Neural progenitor cell (in vitro differentiated cells): ENCODE data around the gene MTMR12. TPM values are rescaled to one million over a fixed set of nuclear protein-coding genes. Genes with fewer than 3 reads are reported as not detected.

ENCODE experiments used
- DNase-seq: peaks from one replicate; pipeline ENCODE4 v3.0.0-alpha.2; 2016; ENCODE audit warnings: low spot score
- H2AFZ ChIP-seq: fragments of 200-600 bp; sonication (generic); replicated peaks from 2 replicates; pipeline ENCODE4 v1.6.1; 2016; ENCODE audit warnings: antibody characterized with exemption
- H3F3A ChIP-seq: fragments of 200-600 bp; sonication (generic); 2 replicates; pipeline ENCODE4 v1.6.1; 2016; ENCODE audit warnings: antibody characterized with exemption, low read depth
- H3K27ac ChIP-seq: fragments of 200-600 bp; sonication (generic); 2 replicates; pipeline ENCODE4 v1.5.1; 2016; ENCODE audit warnings: mild to moderate bottlenecking
- H3K27me3 ChIP-seq: fragments of 200-600 bp; sonication (generic); 2 replicates; pipeline ENCODE4 v1.6.1; 2016; ENCODE audit warnings: mild to moderate bottlenecking, moderate library complexity
- H3K36me3 ChIP-seq: fragments of 200-600 bp; sonication (generic); 2 replicates; pipeline ENCODE4 v1.5.1; 2016
- H3K4me1 ChIP-seq: fragments of 200-600 bp; sonication (generic); 2 replicates; pipeline ENCODE4 v1.6.1; 2016; ENCODE audit warnings: mixed run types
- H3K4me2 ChIP-seq: fragments of 200-600 bp; sonication (generic); 2 replicates; pipeline ENCODE4 v1.6.1; 2016
- H3K4me3 ChIP-seq: fragments of 200-600 bp; sonication (generic); 2 replicates; pipeline ENCODE4 v1.5.1; 2016
- H3K79me2 ChIP-seq: fragments of 200-600 bp; sonication (generic); 2 replicates; pipeline ENCODE4 v1.6.1; 2016; ENCODE audit warnings: low read depth
- H3K9ac ChIP-seq: fragments of 200-600 bp; sonication (generic); 2 replicates; pipeline ENCODE4 v1.6.1; 2016
- H3K9me3 ChIP-seq: fragments of 200-600 bp; sonication (generic); 2 replicates; pipeline ENCODE4 v1.5.1; 2016; ENCODE audit warnings: low read depth
- H4K20me1 ChIP-seq: fragments of 200-600 bp; sonication (generic); 2 replicates; pipeline ENCODE4 v1.6.1; 2016; ENCODE audit warnings: low read depth
- H3K27ac Mint-ChIP-seq: 3 replicates; pipeline ENCODE4 v1.8.0; 2021; ENCODE audit warnings: mixed read lengths
- H3K27me3 Mint-ChIP-seq: 2 replicates; pipeline ENCODE4 v1.8.0; 2022; ENCODE audit warnings: low read depth, mild to moderate bottlenecking, inconsistent platforms, moderate library complexity, mixed read lengths; ENCODE audit not compliant: insufficient read depth
- H3K36me3 Mint-ChIP-seq: 3 replicates; pipeline ENCODE4 v1.8.0; 2021; ENCODE audit warnings: mixed read lengths
- H3K4me1 Mint-ChIP-seq: 3 replicates; pipeline ENCODE4 v1.8.0; 2021; ENCODE audit warnings: mixed read lengths
- H3K4me3 Mint-ChIP-seq: 3 replicates; pipeline ENCODE4 v1.8.0; 2021; ENCODE audit warnings: mild to moderate bottlenecking, moderate library complexity, mixed read lengths
- H3K9me3 Mint-ChIP-seq: 3 replicates; pipeline ENCODE4 v1.8.0; 2020; ENCODE audit warnings: mixed read lengths
- EZH2 ChIP-seq: fragments of 200-600 bp; sonication (generic); IDR thresholded peaks from 2 replicates; pipeline ENCODE4 v1.6.1; 2017; ENCODE audit warnings: antibody characterized with exemption, mild to moderate bottlenecking, moderate library complexity
- EZH2phosphoT487 ChIP-seq: fragments of 200-600 bp; sonication (generic); IDR thresholded peaks from 2 replicates; pipeline ENCODE4 v1.6.1; 2017; ENCODE audit warnings: antibody characterized with exemption
- total RNA-seq: library from RNA; depleted of rRNA; stranded (reverse); fragments of >200 nt; gene quantifications from 2 replicates; pipeline ENCODE4 v1.2.3, GENCODE V29; 2015; ENCODE audit warnings: low replicate concordance
- TF ChIP-seq, protein P1 (sequence below): fragments of 200-600 bp; sonication (generic); IDR thresholded peaks from 2 replicates; pipeline ENCODE4 v1.5.1; 2017; ENCODE audit warnings: antibody characterized with exemption, mild to moderate bottlenecking

Gene MTMR12
- total RNA-seq, 1 donor from 2014 or later, result 22.0 TPM

- Mint-ChIP-seq H3K4me3 (no peak overlapping the region), H3K27ac (no peak overlapping the region), H3K27me3 (peaks cover 3% of the 10 kb centered on the region), H3K4me1 (peaks cover 6% of the 10 kb centered on the region), H3K36me3 (peaks cover 2% of the 10 kb centered on the region), H3K9me3 (peaks cover 14% of the 10 kb centered on the region)
- Histone ChIP-seq H3K36me3 (no peaks in the 10 kb centered on the region), H3K4me2 (no peak overlapping the region), H3K27ac (no peak overlapping the region), H4K20me1 (no peaks in the 10 kb centered on the region), H2AFZ (no peak overlapping the region), H3K4me3 (no peak overlapping the region), H3F3A (no peaks in the 10 kb centered on the region), H3K9me3 (no peaks in the 10 kb centered on the region), H3K4me1 (no peaks in the 10 kb centered on the region), H3K27me3 (no peaks in the 10 kb centered on the region), H3K9ac (no peak overlapping the region), H3K79me2 (no peaks in the 10 kb centered on the region)
- TF ChIP-seq EZH2 (no peak), EZH2phosphoT487 (no peak)
- TF ChIP-seq, protein P1, sequence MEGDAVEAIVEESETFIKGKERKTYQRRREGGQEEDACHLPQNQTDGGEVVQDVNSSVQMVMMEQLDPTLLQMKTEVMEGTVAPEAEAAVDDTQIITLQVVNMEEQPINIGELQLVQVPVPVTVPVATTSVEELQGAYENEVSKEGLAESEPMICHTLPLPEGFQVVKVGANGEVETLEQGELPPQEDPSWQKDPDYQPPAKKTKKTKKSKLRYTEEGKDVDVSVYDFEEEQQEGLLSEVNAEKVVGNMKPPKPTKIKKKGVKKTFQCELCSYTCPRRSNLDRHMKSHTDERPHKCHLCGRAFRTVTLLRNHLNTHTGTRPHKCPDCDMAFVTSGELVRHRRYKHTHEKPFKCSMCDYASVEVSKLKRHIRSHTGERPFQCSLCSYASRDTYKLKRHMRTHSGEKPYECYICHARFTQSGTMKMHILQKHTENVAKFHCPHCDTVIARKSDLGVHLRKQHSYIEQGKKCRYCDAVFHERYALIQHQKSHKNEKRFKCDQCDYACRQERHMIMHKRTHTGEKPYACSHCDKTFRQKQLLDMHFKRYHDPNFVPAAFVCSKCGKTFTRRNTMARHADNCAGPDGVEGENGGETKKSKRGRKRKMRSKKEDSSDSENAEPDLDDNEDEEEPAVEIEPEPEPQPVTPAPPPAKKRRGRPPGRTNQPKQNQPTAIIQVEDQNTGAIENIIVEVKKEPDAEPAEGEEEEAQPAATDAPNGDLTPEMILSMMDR, result no peak
- DNase-seq, result no peak
Observed at GRCh38 chr5:32207355-32207634, 105.4 kb downstream of the MTMR12 start.

- H3K27ac ChIP-seq, result no peak overlapping the region
- no peaks in the 10 kb centered on the region for H3K4me1 ChIP-seq
- no peaks in the 10 kb centered on the region for H3K79me2 ChIP-seq
- DNase-seq, result no peak
- no peak overlapping the region for H2AFZ ChIP-seq
- Mint-ChIP-seq H3K4me3 (no peak overlapping the region), H3K36me3 (peaks cover 2% of the 10 kb centered on the region), H3K27ac (no peak overlapping the region), H3K27me3 (peaks cover 3% of the 10 kb centered on the region), H3K9me3 (peaks cover 14% of the 10 kb centered on the region), H3K4me1 (peaks cover 6% of the 10 kb centered on the region)
- H3K4me2 ChIP-seq, result no peak overlapping the region
- no peak for TF ChIP-seq EZH2
- TF ChIP-seq, protein P1, result no peak
- no peak for TF ChIP-seq EZH2phosphoT487
- H3K36me3 ChIP-seq, result no peaks in the 10 kb centered on the region
- H4K20me1 ChIP-seq, result no peaks in the 10 kb centered on the region
- no peak overlapping the region for H3K9ac ChIP-seq
- H3K4me3 ChIP-seq, result no peak overlapping the region
- H3K27me3 ChIP-seq, result no peaks in the 10 kb centered on the region
- no peaks in the 10 kb centered on the region for H3F3A ChIP-seq
- H3K9me3 ChIP-seq, result no peaks in the 10 kb centered on the region
Observed at GRCh38 chr5:32206509-32207354, 106.0 kb downstream of the MTMR12 start.

GRCh38 chr5:32206053-32206452, 106.7 kb downstream of the MTMR12 start:
- Histone ChIP-seq H3K79me2 (no peaks in the 10 kb centered on the region), H2AFZ (no peak overlapping the region), H3K4me3 (no peak overlapping the region), H3K27ac (no peak overlapping the region), H3K4me1 (no peaks in the 10 kb centered on the region), H4K20me1 (no peaks in the 10 kb centered on the region), H3K36me3 (no peaks in the 10 kb centered on the region), H3K9ac (no peak overlapping the region), H3K9me3 (no peaks in the 10 kb centered on the region), H3K4me2 (no peak overlapping the region), H3F3A (no peaks in the 10 kb centered on the region), H3K27me3 (no peaks in the 10 kb centered on the region)
- Mint-ChIP-seq H3K36me3 (peaks cover 2% of the 10 kb centered on the region), H3K4me3 (no peak overlapping the region), H3K27ac (no peak overlapping the region), H3K27me3 (peaks cover 3% of the 10 kb centered on the region), H3K4me1 (peaks cover 6% of the 10 kb centered on the region), H3K9me3 (peaks cover 14% of the 10 kb centered on the region)
- TF ChIP-seq EZH2phosphoT487 (no peak), EZH2 (no peak)
- TF ChIP-seq, protein P1, result no peak
- DNase-seq, result no peak
